Kidney epithelial cell (primary cell): Measurements from ENCODE around the gene SPARCL1. TPM values are rescaled to one million over a fixed set of nuclear protein-coding genes. Genes with fewer than 3 reads are reported as not detected.

Source experiments
- DNase-seq: peaks from one replicate; pipeline ENCODE4 v3.0.0-alpha.2; 2010; ENCODE audit warnings: low read depth
- H3K27me3 ChIP-seq: 2 replicates; pipeline ENCODE4 v1.6.0; 2011; ENCODE audit warnings: low read length; ENCODE audit not compliant: control insufficient read depth, insufficient read depth
- H3K36me3 ChIP-seq: 2 replicates; pipeline ENCODE4 v1.5.1; 2011; ENCODE audit warnings: low read length; ENCODE audit not compliant: control insufficient read depth, insufficient read depth
- H3K4me3 ChIP-seq: 2 replicates; pipeline ENCODE4 v1.5.1; 2011; ENCODE audit warnings: low read depth, mild to moderate bottlenecking, control low read depth, low read length
- total RNA-seq: library from RNA; depleted of rRNA; stranded (reverse); fragments of >200 nt; gene quantifications from 2 replicates; pipeline ENCODE4 v1.2.3, GENCODE V29; 2015
- TF ChIP-seq, protein P1 (sequence below): IDR thresholded peaks from 2 replicates; pipeline ENCODE4 v1.5.1; 2011; ENCODE audit warnings: mild to moderate bottlenecking, moderate library complexity, low read length, control low read depth, inconsistent platforms; ENCODE audit not compliant: insufficient read depth, poor library complexity, severe bottlenecking

Gene SPARCL1
- total RNA-seq, 1 donor from 2014 or later = not detected

DNA sequence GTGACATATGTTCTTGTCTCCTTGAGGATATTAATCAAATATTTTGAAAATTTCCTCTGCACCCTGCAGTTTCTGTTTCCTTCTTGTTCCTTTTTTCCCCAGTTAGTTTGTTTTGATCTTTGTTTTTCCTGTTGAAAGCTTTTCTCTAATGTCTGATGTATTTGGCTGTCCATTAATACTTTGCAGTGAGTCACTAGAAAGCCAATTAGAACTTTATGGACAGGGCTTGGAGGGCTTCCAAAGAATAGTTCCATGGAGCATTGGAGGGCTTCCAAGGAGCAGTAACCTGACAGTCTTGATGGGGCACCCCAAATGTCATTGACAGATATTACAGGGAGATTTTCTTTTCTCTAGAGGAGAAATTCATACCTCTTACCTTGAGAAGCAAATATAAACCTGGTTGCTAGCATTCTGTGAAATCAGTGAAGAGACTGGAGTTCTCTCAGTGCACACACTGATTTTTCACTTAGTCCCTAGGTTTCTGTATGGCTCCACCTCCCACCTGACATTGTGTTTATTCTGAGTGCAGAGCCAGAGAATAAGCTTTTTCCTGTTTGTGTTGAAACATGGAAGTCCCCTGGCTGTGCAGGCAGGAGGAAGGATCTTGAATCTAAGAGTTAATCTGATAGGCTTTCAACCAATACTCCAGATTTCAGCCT is 26.5 kb downstream of the SPARCL1 start:
- Histone ChIP-seq H3K4me3 (no peak overlapping the region), H3K36me3 (no peaks in the 10 kb centered on the region), H3K27me3 (no peaks in the 10 kb centered on the region)
- DNase-seq = no peak
- TF ChIP-seq, protein P1, sequence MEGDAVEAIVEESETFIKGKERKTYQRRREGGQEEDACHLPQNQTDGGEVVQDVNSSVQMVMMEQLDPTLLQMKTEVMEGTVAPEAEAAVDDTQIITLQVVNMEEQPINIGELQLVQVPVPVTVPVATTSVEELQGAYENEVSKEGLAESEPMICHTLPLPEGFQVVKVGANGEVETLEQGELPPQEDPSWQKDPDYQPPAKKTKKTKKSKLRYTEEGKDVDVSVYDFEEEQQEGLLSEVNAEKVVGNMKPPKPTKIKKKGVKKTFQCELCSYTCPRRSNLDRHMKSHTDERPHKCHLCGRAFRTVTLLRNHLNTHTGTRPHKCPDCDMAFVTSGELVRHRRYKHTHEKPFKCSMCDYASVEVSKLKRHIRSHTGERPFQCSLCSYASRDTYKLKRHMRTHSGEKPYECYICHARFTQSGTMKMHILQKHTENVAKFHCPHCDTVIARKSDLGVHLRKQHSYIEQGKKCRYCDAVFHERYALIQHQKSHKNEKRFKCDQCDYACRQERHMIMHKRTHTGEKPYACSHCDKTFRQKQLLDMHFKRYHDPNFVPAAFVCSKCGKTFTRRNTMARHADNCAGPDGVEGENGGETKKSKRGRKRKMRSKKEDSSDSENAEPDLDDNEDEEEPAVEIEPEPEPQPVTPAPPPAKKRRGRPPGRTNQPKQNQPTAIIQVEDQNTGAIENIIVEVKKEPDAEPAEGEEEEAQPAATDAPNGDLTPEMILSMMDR = no peak

DNA sequence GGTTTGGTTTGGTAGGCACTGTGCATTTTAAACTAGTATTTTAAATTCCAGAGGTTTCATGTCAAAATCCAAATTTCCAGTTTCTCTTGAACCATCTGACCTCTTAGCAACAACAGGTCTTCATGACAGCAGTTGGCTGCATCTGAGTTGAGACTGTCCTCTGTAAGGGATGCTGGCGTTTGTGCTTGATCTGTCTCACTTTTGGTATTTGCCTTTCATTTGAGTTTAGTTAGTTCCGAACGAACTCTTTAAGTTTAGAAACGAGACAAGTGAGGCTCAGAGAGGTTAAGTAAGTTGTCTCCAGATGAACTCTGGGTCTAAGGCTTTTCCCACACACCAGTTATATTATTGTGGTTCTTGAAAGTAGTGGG is 29.1 kb downstream of the SPARCL1 start:
- H3K27me3 ChIP-seq = no peaks in the 10 kb centered on the region
- TF ChIP-seq, protein P1 = no peak
- no peak overlapping the region for H3K4me3 ChIP-seq
- no peak for DNase-seq
- H3K36me3 ChIP-seq = no peaks in the 10 kb centered on the region

DNA sequence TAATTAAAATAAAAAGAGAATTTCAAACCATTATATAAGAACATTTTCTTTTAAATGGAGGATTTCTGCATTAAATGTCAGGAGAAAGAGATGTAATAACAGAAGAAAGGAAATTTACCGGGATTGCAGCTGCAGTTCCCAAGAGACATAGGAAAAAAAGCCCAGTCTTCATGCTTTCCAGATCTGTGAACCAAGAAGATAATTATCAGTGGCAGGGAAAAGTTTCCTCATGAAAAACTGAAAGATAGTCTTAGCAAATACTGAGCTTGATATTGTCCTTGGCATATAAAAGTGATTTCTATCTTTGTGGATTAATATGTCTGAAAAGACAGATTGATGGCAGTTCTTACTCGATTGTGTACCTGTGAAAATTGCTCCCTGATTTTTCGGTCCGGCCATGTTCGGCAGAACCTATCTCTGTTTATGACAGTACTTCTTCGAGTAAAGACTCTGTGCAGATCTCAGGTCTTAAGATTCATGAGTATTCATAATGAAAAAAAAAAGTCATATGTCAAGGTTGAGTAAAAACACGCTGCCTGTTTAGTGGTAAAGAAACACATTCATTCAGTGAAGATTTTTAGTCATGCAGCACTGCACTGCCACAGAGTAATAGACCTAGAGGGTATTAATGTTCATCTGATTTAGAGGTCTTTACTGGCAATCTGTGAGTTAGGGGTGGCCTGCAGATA is 29.6 kb downstream of the SPARCL1 start:
- H3K27me3 ChIP-seq = no peaks in the 10 kb centered on the region
- H3K36me3 ChIP-seq = no peaks in the 10 kb centered on the region
- DNase-seq = no peak
- no peak overlapping the region for H3K4me3 ChIP-seq
- TF ChIP-seq, protein P1 = no peak

DNA sequence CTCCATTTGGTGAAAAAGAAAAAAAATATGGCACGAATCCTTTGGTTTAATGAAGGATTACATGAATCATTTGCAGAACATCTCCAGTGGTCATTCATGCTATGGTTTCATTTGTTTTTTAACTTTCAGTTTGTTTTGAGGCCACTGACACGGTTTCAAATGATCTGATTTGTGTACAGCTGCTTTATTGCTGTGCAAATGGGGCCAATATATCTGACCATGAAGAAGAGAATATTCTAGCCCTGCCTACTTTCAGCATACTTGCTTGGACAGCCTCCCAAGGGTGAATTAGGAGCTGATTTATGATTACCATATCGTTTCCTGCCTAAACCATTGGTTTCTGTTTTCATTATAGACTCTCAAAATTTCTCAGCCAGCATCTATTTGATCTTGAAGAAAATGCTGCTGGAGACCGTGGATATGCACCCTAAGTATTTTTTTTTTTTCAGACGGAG is 30.7 kb downstream of the SPARCL1 start:
- TF ChIP-seq, protein P1 = no peak
- Histone ChIP-seq H3K36me3 (no peaks in the 10 kb centered on the region), H3K27me3 (no peaks in the 10 kb centered on the region), H3K4me3 (no peak overlapping the region)
- DNase-seq = no peak

DNA sequence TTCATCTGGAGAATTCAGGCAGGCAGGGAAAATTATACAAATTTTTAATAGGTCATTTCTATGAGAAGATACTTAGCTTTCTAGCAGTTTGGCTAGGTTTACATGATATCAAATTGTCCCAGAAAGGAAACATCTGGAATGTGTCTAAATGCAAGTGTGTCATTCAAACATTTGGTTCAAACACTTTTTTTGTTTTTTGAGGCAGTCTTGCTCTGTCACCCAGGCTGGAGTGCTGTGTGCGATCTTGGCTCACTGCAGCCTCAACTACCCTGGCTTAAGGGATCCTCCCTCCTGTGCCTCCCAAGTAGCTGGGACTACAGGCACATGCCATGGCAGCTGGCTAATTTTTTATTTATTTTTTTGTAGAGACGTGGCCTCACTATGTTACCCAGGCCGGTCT is 31.6 kb downstream of the SPARCL1 start:
- H3K36me3 ChIP-seq = no peaks in the 10 kb centered on the region
- no peak for DNase-seq
- no peak overlapping the region for H3K4me3 ChIP-seq
- H3K27me3 ChIP-seq = no peaks in the 10 kb centered on the region
- TF ChIP-seq, protein P1 = no peak
